ENCODE results near the gene COQ5. TPM values are rescaled to one million over a fixed set of nuclear protein-coding genes. Genes with fewer than 3 reads are reported as not detected.

The COQ5 gene
- total RNA-seq, 1 donor from 2014 or later: 35.6 TPM

DNA sequence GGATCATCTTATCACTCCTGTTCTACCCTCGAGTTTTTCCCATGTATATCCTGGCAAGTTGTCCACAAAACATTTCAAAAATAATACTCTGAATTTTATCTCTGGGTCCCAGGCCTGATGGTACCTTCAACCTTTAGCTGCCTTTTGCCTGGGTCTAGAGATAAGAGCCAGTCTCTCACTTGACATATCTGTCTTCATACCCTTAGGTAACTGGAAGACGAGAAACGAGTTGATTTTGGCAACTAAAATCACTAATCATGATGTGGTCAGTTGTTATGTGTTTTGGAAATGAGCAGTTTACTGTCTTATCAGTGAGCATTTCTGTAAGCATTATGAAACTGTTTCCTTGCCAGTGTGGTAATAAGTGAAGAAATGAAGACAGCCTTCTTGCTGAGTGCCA, 11.5 kb upstream of the COQ5 start:
- no peak overlapping the region for H3K27ac Mint-ChIP-seq
- no peaks in the 10 kb centered on the region for H3K27me3 Mint-ChIP-seq

DNA sequence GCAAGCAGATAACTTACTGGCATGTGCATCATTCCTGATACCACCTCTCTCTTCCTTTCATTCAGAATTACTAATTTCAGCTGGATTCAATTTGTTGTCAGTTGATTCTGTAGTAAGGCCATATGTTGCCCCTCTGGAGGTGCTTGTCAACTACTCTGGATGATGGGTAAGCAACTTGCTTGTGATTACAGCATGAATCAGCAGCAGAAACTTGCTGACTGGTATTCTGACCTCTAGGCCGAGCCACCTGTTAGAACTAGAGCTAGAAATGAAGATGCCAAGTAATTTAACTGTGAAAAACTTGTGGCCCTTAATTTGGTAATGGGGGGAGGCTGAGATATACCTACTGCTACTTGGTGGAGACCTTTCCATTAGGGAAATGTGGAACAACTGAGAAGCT, 10.3 kb upstream of the COQ5 start:
- Mint-ChIP-seq H3K27ac (peak overlapping the region; percentile 46), H3K27me3 (no peaks in the 10 kb centered on the region)
- DNase-seq (ENCODE audit: extremely low spot score, unreplicated experiment): no peak

More for the DNA sequence above, 11.5 kb upstream of the COQ5 start:
- Mint-ChIP-seq H3K4me1 (ENCODE audit: unreplicated experiment) (peaks cover 35% of the 10 kb centered on the region), H3K36me3 (peaks cover 12% of the 10 kb centered on the region), H3K4me3 (no peak overlapping the region), H3K9me3 (no peaks in the 10 kb centered on the region)
- no peak for DNase-seq (ENCODE audit: extremely low spot score, unreplicated experiment)
- TF ChIP-seq, protein P1, sequence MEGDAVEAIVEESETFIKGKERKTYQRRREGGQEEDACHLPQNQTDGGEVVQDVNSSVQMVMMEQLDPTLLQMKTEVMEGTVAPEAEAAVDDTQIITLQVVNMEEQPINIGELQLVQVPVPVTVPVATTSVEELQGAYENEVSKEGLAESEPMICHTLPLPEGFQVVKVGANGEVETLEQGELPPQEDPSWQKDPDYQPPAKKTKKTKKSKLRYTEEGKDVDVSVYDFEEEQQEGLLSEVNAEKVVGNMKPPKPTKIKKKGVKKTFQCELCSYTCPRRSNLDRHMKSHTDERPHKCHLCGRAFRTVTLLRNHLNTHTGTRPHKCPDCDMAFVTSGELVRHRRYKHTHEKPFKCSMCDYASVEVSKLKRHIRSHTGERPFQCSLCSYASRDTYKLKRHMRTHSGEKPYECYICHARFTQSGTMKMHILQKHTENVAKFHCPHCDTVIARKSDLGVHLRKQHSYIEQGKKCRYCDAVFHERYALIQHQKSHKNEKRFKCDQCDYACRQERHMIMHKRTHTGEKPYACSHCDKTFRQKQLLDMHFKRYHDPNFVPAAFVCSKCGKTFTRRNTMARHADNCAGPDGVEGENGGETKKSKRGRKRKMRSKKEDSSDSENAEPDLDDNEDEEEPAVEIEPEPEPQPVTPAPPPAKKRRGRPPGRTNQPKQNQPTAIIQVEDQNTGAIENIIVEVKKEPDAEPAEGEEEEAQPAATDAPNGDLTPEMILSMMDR (conservative IDR thresholded peaks at IDR 0.05): no peak

GRCh38 chr12:120538281-120539156, 9.6 kb upstream of the COQ5 start:
- Mint-ChIP-seq H3K4me3 (peak overlapping the region; percentile 60), H3K9me3 (no peaks in the 10 kb centered on the region), H3K36me3 (peaks cover 12% of the 10 kb centered on the region), H3K27ac (peak overlapping the region; percentile 46), H3K4me1 (ENCODE audit: unreplicated experiment) (peaks cover 35% of the 10 kb centered on the region), H3K27me3 (no peaks in the 10 kb centered on the region)
- DNase-seq (ENCODE audit: extremely low spot score, unreplicated experiment): no peak
- TF ChIP-seq, protein P1 (conservative IDR thresholded peaks at IDR 0.05): no peak

More for the DNA sequence above, 10.3 kb upstream of the COQ5 start:
- Mint-ChIP-seq H3K4me3 (no peak overlapping the region), H3K4me1 (ENCODE audit: unreplicated experiment) (peaks cover 35% of the 10 kb centered on the region), H3K9me3 (no peaks in the 10 kb centered on the region), H3K36me3 (peaks cover 12% of the 10 kb centered on the region)
- TF ChIP-seq, protein P1 (conservative IDR thresholded peaks at IDR 0.05): no peak

GRCh38 chr12:120537856-120538220, 8.9 kb upstream of the COQ5 start:
- H3K4me3 Mint-ChIP-seq: peak overlapping the region; percentile 60
- no peaks in the 10 kb centered on the region for H3K27me3 Mint-ChIP-seq
- no peak for DNase-seq (ENCODE audit: extremely low spot score, unreplicated experiment)
- no peaks in the 10 kb centered on the region for H3K9me3 Mint-ChIP-seq
- peaks cover 35% of the 10 kb centered on the region for H3K4me1 Mint-ChIP-seq (ENCODE audit: unreplicated experiment)
- H3K27ac Mint-ChIP-seq: peak overlapping the region; percentile 1
- TF ChIP-seq, protein P1 (conservative IDR thresholded peaks at IDR 0.05): no peak
- H3K36me3 Mint-ChIP-seq: peaks cover 11% of the 10 kb centered on the region

- H3K4me1 Mint-ChIP-seq (ENCODE audit: unreplicated experiment): peaks cover 35% of the 10 kb centered on the region
- peak overlapping the region; percentile 94 for H3K4me3 Mint-ChIP-seq
- no peaks in the 10 kb centered on the region for H3K9me3 Mint-ChIP-seq
- H3K36me3 Mint-ChIP-seq: peaks cover 9% of the 10 kb centered on the region
- TF ChIP-seq, protein P1 (conservative IDR thresholded peaks at IDR 0.05): no peak
- H3K27me3 Mint-ChIP-seq: no peaks in the 10 kb centered on the region
- peak overlapping the region; percentile 80 for H3K27ac Mint-ChIP-seq
- no peak for DNase-seq (ENCODE audit: extremely low spot score, unreplicated experiment)
Observed at GRCh38 chr12:120536064-120536791, 7.3 kb upstream of the COQ5 start.
